SK-N-MC (cell line): ENCODE results near the gene ACE.

Experiments used
- EZH2 ChIP-seq: fragments of 200-600 bp; sonication (generic); IDR thresholded peaks from one replicate; pipeline ENCODE4 v1.6.1; 2017; ENCODE audit warnings: antibody characterized with exemption
- FOXP2 ChIP-seq: optimal IDR thresholded peaks from 2 replicates; pipeline ENCODE3; 2011; ENCODE audit warnings: mild to moderate bottlenecking, moderate library complexity; ENCODE audit not compliant: insufficient read depth; ENCODE audit errors: extremely low read length, control extremely low read depth
- POLR2AphosphoS5 ChIP-seq: IDR thresholded peaks from 2 replicates; pipeline ENCODE4 v1.6.1; 2012; ENCODE audit warnings: mild to moderate bottlenecking, low read depth, low read length, borderline replicate concordance

DNA sequence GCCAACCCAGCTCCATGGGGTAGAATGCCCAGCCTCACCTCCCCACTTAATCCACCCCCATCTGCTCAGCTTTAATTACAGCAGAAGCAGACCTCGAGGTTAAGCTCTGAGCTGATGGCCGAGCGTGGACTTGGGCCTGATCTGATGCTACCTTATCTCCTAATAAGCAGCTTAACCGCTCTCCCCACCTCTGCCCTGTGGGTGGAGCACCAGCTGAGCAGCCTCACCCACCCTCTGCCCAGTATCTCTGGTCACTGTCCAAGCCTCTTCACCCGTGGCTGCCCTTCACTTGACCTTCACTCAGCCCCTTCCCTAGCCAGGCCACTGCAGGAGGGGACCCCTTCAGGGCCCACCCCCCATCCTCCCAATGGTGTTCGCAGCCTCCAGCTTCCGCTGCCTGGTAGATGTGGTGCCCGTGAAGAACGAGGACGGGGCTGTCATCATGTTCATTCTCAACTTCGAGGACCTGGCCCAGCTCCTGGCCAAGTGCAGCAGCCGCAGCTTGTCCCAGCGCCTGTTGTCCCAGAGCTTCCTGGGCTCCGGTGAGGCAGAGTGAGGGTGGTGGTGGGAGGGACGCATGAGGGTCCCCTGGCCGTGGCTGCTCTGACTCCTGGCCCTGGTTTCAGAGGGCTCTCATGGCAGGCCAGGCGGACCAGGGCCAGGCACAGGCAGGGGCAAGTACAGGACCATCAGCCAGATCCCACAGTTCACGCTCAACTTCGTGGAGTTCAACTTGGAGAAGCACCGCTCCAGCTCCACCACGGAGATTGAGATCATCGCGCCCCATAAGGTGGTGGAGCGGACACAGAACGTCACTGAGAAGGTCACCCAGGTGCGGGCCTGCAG lies 53.1 kb downstream of the ACE start:
- TF ChIP-seq EZH2 (no peak), POLR2AphosphoS5 (no peak), FOXP2 (no peak)
